H9 (cell line): ENCODE data around the gene LRRK1. TPM values are rescaled to one million over a fixed set of nuclear protein-coding genes. Genes with fewer than 3 reads are reported as not detected.

Experiments used
- DNase-seq: peaks from one replicate; pipeline ENCODE4 v3.0.0-alpha.2; 2017
- H2AFZ ChIP-seq: one replicate; pipeline ENCODE4 v1.6.1; 2013; ENCODE audit warnings: mild to moderate bottlenecking, low read length, control low read depth, moderate library complexity
- H2AK5ac ChIP-seq: 2 replicates; pipeline ENCODE4 v1.6.1; 2013; ENCODE audit warnings: low read length, control low read depth, mixed read lengths; ENCODE audit not compliant: insufficient read length
- H2BK120ac ChIP-seq: one replicate; pipeline ENCODE4 v1.6.1; 2013; ENCODE audit warnings: low read depth, mild to moderate bottlenecking, low read length, control low read depth, inconsistent platforms; ENCODE audit not compliant: poor library complexity, severe bottlenecking
- H2BK12ac ChIP-seq: 2 replicates; pipeline ENCODE4 v1.6.1; 2013; ENCODE audit warnings: low read length, control low read depth, mixed read lengths, low read depth; ENCODE audit not compliant: insufficient read length
- H2BK15ac ChIP-seq: 2 replicates; pipeline ENCODE4 v1.6.1; 2013; ENCODE audit warnings: low read depth, low read length, control low read depth
- H2BK20ac ChIP-seq: one replicate; pipeline ENCODE4 v1.6.1; 2013; ENCODE audit warnings: low read depth, mild to moderate bottlenecking, low read length, control low read depth, inconsistent platforms; ENCODE audit not compliant: poor library complexity, severe bottlenecking
- H2BK5ac ChIP-seq: 2 replicates; pipeline ENCODE4 v1.6.1; 2013; ENCODE audit warnings: low read length, control low read depth, mixed read lengths; ENCODE audit not compliant: insufficient read length
- H3K14ac ChIP-seq: 2 replicates; pipeline ENCODE4 v1.6.1; 2013; ENCODE audit warnings: low read length, control low read depth; ENCODE audit not compliant: insufficient read depth
- H3K18ac ChIP-seq: 2 replicates; pipeline ENCODE4 v1.6.1; 2013; ENCODE audit warnings: low read depth, mild to moderate bottlenecking, mixed read lengths, low read length, control low read depth; ENCODE audit not compliant: insufficient read length
- H3K23ac ChIP-seq: 2 replicates; pipeline ENCODE4 v1.6.1; 2013; ENCODE audit warnings: low read length, control low read depth, mixed read lengths, low read depth; ENCODE audit not compliant: insufficient read length
- H3K23me2 ChIP-seq: 2 replicates; pipeline ENCODE4 v1.6.1; 2013; ENCODE audit warnings: low read depth, mild to moderate bottlenecking, mixed read lengths, low read length, control low read depth; ENCODE audit not compliant: insufficient read length, poor library complexity, severe bottlenecking
- H3K27ac ChIP-seq: 2 replicates; pipeline ENCODE4 v1.5.1; 2013; ENCODE audit warnings: low read length, control low read depth, mixed read lengths, low read depth; ENCODE audit not compliant: insufficient read length
- H3K27me3 ChIP-seq: 2 replicates; pipeline ENCODE4 v1.6.1; 2013; ENCODE audit warnings: low read length, control low read depth, inconsistent platforms; ENCODE audit not compliant: insufficient read depth
- H3K4ac ChIP-seq: 2 replicates; pipeline ENCODE4 v1.6.1; 2013; ENCODE audit warnings: low read depth, mild to moderate bottlenecking, control low read depth, inconsistent platforms, low read length, moderate library complexity
- H3K4me1 ChIP-seq: 2 replicates; pipeline ENCODE4 v1.6.1; 2013; ENCODE audit warnings: low read length, control low read depth, inconsistent platforms; ENCODE audit not compliant: insufficient read depth
- H3K4me2 ChIP-seq: 2 replicates; pipeline ENCODE4 v1.6.1; 2013; ENCODE audit warnings: low read length, control low read depth, mixed read lengths; ENCODE audit not compliant: insufficient read length, insufficient read depth
- H3K56ac ChIP-seq: 2 replicates; pipeline ENCODE4 v1.6.1; 2013; ENCODE audit warnings: low read depth, mild to moderate bottlenecking, mixed read lengths, low read length, control low read depth; ENCODE audit not compliant: insufficient read length
- H3K79me1 ChIP-seq: 2 replicates; pipeline ENCODE4 v1.6.1; 2013; ENCODE audit warnings: low read depth, mild to moderate bottlenecking, moderate library complexity, low read length, control low read depth, inconsistent platforms; ENCODE audit not compliant: insufficient read depth, poor library complexity, severe bottlenecking
- H3K79me2 ChIP-seq: 2 replicates; pipeline ENCODE4 v1.6.1; 2013; ENCODE audit warnings: low read length, control low read depth, inconsistent platforms; ENCODE audit not compliant: insufficient read depth
- H3K9ac ChIP-seq: 2 replicates; pipeline ENCODE4 v1.6.1; 2013; ENCODE audit warnings: low read length, control low read depth, mixed read lengths; ENCODE audit not compliant: insufficient read length; ENCODE audit errors: extremely low read depth
- H3K9me3 ChIP-seq: one replicate; pipeline ENCODE4 v1.6.1; 2013; ENCODE audit warnings: low read depth, low read length, inconsistent platforms; ENCODE audit not compliant: control insufficient read depth
- H3T11ph ChIP-seq: one replicate; pipeline ENCODE4 v1.6.1; 2013; ENCODE audit warnings: mild to moderate bottlenecking, low read length, control low read depth, inconsistent platforms
- H4K20me1 ChIP-seq: one replicate; pipeline ENCODE4 v1.6.1; 2013; ENCODE audit not compliant: control insufficient read depth, insufficient read length, insufficient read depth
- H4K5ac ChIP-seq: 2 replicates; pipeline ENCODE4 v1.6.1; 2013; ENCODE audit warnings: low read depth, mild to moderate bottlenecking, mixed read lengths, low read length, control low read depth; ENCODE audit not compliant: insufficient read length
- H4K8ac ChIP-seq: replicated peaks from 2 replicates; pipeline ENCODE4 v1.6.1; 2013; ENCODE audit warnings: low read length, control low read depth, mixed read lengths, low read depth; ENCODE audit not compliant: insufficient read length
- H4K91ac ChIP-seq: 2 replicates; pipeline ENCODE4 v1.6.1; 2013; ENCODE audit warnings: low read depth, mild to moderate bottlenecking, moderate library complexity, mixed read lengths, low read length, control low read depth; ENCODE audit not compliant: insufficient read length
- H3K27ac Mint-ChIP-seq, 3 experiments: 2 replicates in 2 of 3; 3 replicates in 1 of 3; pipeline ENCODE4 v1.8.0; 2020 to 2021; ENCODE audit warnings: mixed read lengths in 3 of 3, mild to moderate bottlenecking in 1 of 3, moderate library complexity in 1 of 3
- H3K27me3 Mint-ChIP-seq: 2 replicates; pipeline ENCODE4 v1.8.0; 2021; ENCODE audit warnings: low read depth, mild to moderate bottlenecking, moderate library complexity, mixed read lengths
- H3K36me3 Mint-ChIP-seq, 3 experiments: 2 replicates in 2 of 3; 3 replicates in 1 of 3; pipeline ENCODE4 v1.8.0; 2020 to 2021; ENCODE audit warnings: low read depth in 3 of 3, mixed read lengths in 3 of 3; ENCODE audit not compliant: insufficient read depth in 1 of 3
- H3K4me1 Mint-ChIP-seq, 2 experiments: 2 replicates each; pipeline ENCODE4 v1.8.0; 2020; ENCODE audit warnings: mixed read lengths in 2 of 2
- H3K4me3 Mint-ChIP-seq, 2 experiments: 2 replicates in 1 of 2; 3 replicates in 1 of 2; pipeline ENCODE4 v1.8.0; 2020 to 2021; ENCODE audit warnings: mild to moderate bottlenecking in 2 of 2, mixed read lengths in 2 of 2, moderate library complexity in 1 of 2
- H3K9me3 Mint-ChIP-seq, 2 experiments: 2 replicates in 1 of 2; 3 replicates in 1 of 2; pipeline ENCODE4 v1.8.0; 2020; ENCODE audit warnings: mild to moderate bottlenecking in 2 of 2, mixed read lengths in 2 of 2, moderate library complexity in 1 of 2
- CTCF ChIP-seq: fragments of 200-600 bp; sonication (generic); conservative IDR thresholded peaks from 3 replicates; pipeline ENCODE4 v1.8.0; 2021; ENCODE audit warnings: antibody characterized with exemption, mild to moderate bottlenecking
- WGBS: extraction: QIAGEN DNeasy Blood & Tissue Kit; methylation state at CpG from one replicate; pipeline ENCODE4 v1.1.7; 2013; ENCODE audit warnings: missing lambda C conversion rate, low lambda C conversion rate, mixed read lengths; ENCODE audit not compliant: insufficient read length; ENCODE audit errors: extremely low coverage; 5-methylcytosine and 5-hydroxymethylcytosine counted together
- total RNA-seq: library from RNA; stranded (reverse); gene quantifications from 2 replicates; pipeline ENCODE4 v1.2.1, GENCODE V29; 2021

LRRK1 gene
- total RNA-seq, 1 experiment from 2014 or later = 4.0 TPM

GRCh38 chr15:101004500-101004899 is 85.3 kb downstream of the LRRK1 start:
- Histone ChIP-seq H3K14ac (no peak overlapping the region), H4K91ac (no peak overlapping the region), H4K20me1 (no peaks in the 10 kb centered on the region), H3K27ac (no peak overlapping the region), H2BK15ac (no peak overlapping the region), H2BK5ac (no peak overlapping the region), H3T11ph (no peak overlapping the region), H4K8ac (no peak overlapping the region), H3K9ac (no peak overlapping the region), H3K4me2 (no peak overlapping the region), H3K27me3 (no peaks in the 10 kb centered on the region), H2AFZ (no peak overlapping the region), H3K23ac (no peak overlapping the region), H2BK120ac (no peak overlapping the region), H2BK12ac (no peak overlapping the region), H3K9me3 (peaks cover 8% of the 10 kb centered on the region), H4K5ac (no peak overlapping the region), H3K79me1 (no peaks in the 10 kb centered on the region), H3K4me1 (peaks cover 6% of the 10 kb centered on the region), H3K23me2 (peaks cover 6% of the 10 kb centered on the region), H3K18ac (no peak overlapping the region), H3K4ac (no peak overlapping the region), H2AK5ac (no peak overlapping the region), H2BK20ac (no peak overlapping the region), H3K79me2 (no peaks in the 10 kb centered on the region), H3K56ac (no peak overlapping the region)
- peaks cover 44% of the 10 kb centered on the region for H3K27me3 Mint-ChIP-seq
- H3K4me1 Mint-ChIP-seq = peaks cover 37 to 38% of the 10 kb centered on the region in 2 experiments
- H3K36me3 Mint-ChIP-seq = peaks cover 8 to 21% (median 10%) of the 10 kb centered on the region in 3 experiments; a peak in 5 of 7 replicates
- WGBS = no CpG with 5 or more reads among the region's 4 CpGs
- H3K4me3 Mint-ChIP-seq = no peak overlapping the region
- peaks cover 20 to 21% of the 10 kb centered on the region in 2 experiments for H3K9me3 Mint-ChIP-seq
- no peak for TF ChIP-seq CTCF
- H3K27ac Mint-ChIP-seq = no peak overlapping the region
- peak; percentile 15 for DNase-seq
